A549 (cell line): Measurements from ENCODE around the gene SPIRE1. TPM values are rescaled to one million over a fixed set of nuclear protein-coding genes. Genes with fewer than 3 reads are reported as not detected.
"Not testable (repeated sequence)": the region's sequence is repeated elsewhere in the genome, so short reads cannot be mapped to it uniquely, and the experiment has no call there.

Experiments used
- ATAC-seq, 2 experiments: fragments of 200-7000 bp in 1 of 2; fragments of >200 bp in 1 of 2; cut with Nextera tagmentation in 1 of 2; cut with Tn5 transposase in 1 of 2; 3 replicates each; pipeline versions ENCODE4 v1.8.0 to v1.9.1; 2018 to 2020; ENCODE audit warnings: mild to moderate bottlenecking in 1 of 2, moderate library complexity in 1 of 2
- CTCF ChIA-PET: fragments of 300-600 bp; sonication (Branson Sonifier 250); formaldehyde crosslinking; extraction: SDS; loops from one replicate; lab custom pipeline; 2021; ENCODE audit warnings: antibody characterized with exemption, inconsistent platforms; lab: Yijun Ruan, JAX
- POLR2A ChIA-PET: fragments of 350-600 bp; formaldehyde crosslinking; extraction: SDS; loops from one replicate; lab custom pipeline; 2021; ENCODE audit warnings: antibody characterized with exemption, inconsistent platforms; lab: Yijun Ruan, JAX
- DNase-seq, 2 experiments: peaks; one replicate each; pipeline versions ENCODE4 v3.0.0 to v3.0.0-alpha.2; 2011 to 2016; ENCODE audit warnings: low read depth in 1 of 2, low spot score in 1 of 2
- FAIRE-seq: peaks from 2 replicates; lab custom pipeline; 2011; peaks lifted over from hg19 to GRCh38; lab: Jason Lieb, UNC
- H3K27ac ChIP-seq, 2 experiments: fragments of >200 bp; sonication (Bioruptor Twin); formaldehyde crosslinking; 3 replicates each; pipeline ENCODE4 v1.5.1; 2016 to 2017
- H3K4me1 ChIP-seq: fragments of >200 bp; sonication (Bioruptor Twin); formaldehyde crosslinking; 3 replicates; pipeline ENCODE4 v1.6.1; 2016
- H3K4me2 ChIP-seq: fragments of >200 bp; sonication (Bioruptor Twin); formaldehyde crosslinking; 3 replicates; pipeline ENCODE4 v1.6.1; 2016
- H3K4me3 ChIP-seq: fragments of >200 bp; sonication (Bioruptor Twin); formaldehyde crosslinking; 3 replicates; pipeline ENCODE4 v1.5.1; 2016
- H3K9me3 ChIP-seq: fragments of >200 bp; sonication (Bioruptor Twin); formaldehyde crosslinking; 3 replicates; pipeline ENCODE4 v1.6.1; 2016
- ATOH8 ChIP-seq: fragments of 250-450 bp; sonication (Bioruptor Pico); IDR thresholded peaks from 2 replicates; pipeline ENCODE4 v1.5.0; 2020; ENCODE audit warnings: low read depth, mild to moderate bottlenecking, moderate library complexity
- BCL3 ChIP-seq: fragments of >200 bp; sonication (Bioruptor Twin); formaldehyde crosslinking; IDR thresholded peaks from 3 replicates; pipeline ENCODE4 v1.6.1; 2016
- CHD4 ChIP-seq: fragments of 200-600 bp; sonication (generic); IDR thresholded peaks from 2 replicates; pipeline ENCODE4 v1.6.1; 2016; ENCODE audit warnings: antibody characterized with exemption, mild to moderate bottlenecking, borderline replicate concordance
- ELK1 ChIP-seq: fragments of 150-350 bp; IDR thresholded peaks from 2 replicates; pipeline ENCODE4 v1.6.1; 2014; ENCODE audit warnings: low read depth, mild to moderate bottlenecking, low read length
- FOSL2 ChIP-seq, 2 experiments: fragments of 450-650 bp in 1 of 2; fragments of >200 bp in 1 of 2; sonication (Bioruptor Twin) in 1 of 2; formaldehyde crosslinking; IDR thresholded peaks; 2 replicates each; pipeline versions ENCODE4 v1.5.0 to v1.6.1; 2016 to 2020; ENCODE audit warnings: mild to moderate bottlenecking in 1 of 2, moderate library complexity in 1 of 2
- GATA3 ChIP-seq: IDR thresholded peaks from 2 replicates; pipeline ENCODE4 v1.6.1; 2012; ENCODE audit warnings: borderline replicate concordance
- HEYL ChIP-seq: fragments of 250-450 bp; sonication (Bioruptor Pico); IDR thresholded peaks from 2 replicates; pipeline ENCODE4 v1.8.0; 2021; ENCODE audit warnings: mild to moderate bottlenecking, moderate library complexity
- KDM1A ChIP-seq: fragments of 200-600 bp; sonication (generic); IDR thresholded peaks from 2 replicates; pipeline ENCODE4 v1.6.1; 2016; ENCODE audit warnings: low read depth, mild to moderate bottlenecking
- POLR2A ChIP-seq: IDR thresholded peaks from 2 replicates; pipeline ENCODE4 v1.6.1; 2012; ENCODE audit warnings: mild to moderate bottlenecking, low read length
- POLR2AphosphoS2 ChIP-seq: conservative IDR thresholded peaks from 2 replicates; pipeline ENCODE4 v1.6.1; 2012; ENCODE audit warnings: low read length, improper control_type of control experiment, inconsistent platforms
- RAD21 ChIP-seq, 2 experiments: fragments of >200 bp in 1 of 2; sonication (Bioruptor Twin) in 1 of 2; formaldehyde crosslinking in 1 of 2; IDR thresholded peaks in 1 of 2; conservative IDR thresholded peaks in 1 of 2; 2 replicates in 1 of 2; 3 replicates in 1 of 2; pipeline ENCODE4 v1.6.1; 2012 to 2018; ENCODE audit warnings: inconsistent platforms in 1 of 2
- RARB ChIP-seq: fragments of 250-450 bp; sonication (Bioruptor Pico); IDR thresholded peaks from 2 replicates; pipeline ENCODE4 v1.8.0; 2021; ENCODE audit warnings: mild to moderate bottlenecking, moderate library complexity
- RCOR1 ChIP-seq: fragments of 150-350 bp; IDR thresholded peaks from 2 replicates; pipeline ENCODE4 v1.6.1; 2014; ENCODE audit warnings: antibody characterized with exemption, low read length, low read depth
- REST ChIP-seq: fragments of 200-600 bp; sonication (generic); IDR thresholded peaks from 2 replicates; pipeline ENCODE4 v1.6.1; 2016; ENCODE audit warnings: antibody characterized with exemption, mild to moderate bottlenecking, moderate library complexity
- SMC3 ChIP-seq: fragments of >200 bp; sonication (Bioruptor Twin); formaldehyde crosslinking; IDR thresholded peaks from 3 replicates; pipeline ENCODE4 v1.6.1; 2018; ENCODE audit warnings: inconsistent platforms
- WGBS: methylation state at CpG from one replicate; pipeline ENCODE4 v1.1.6; 2017; ENCODE audit errors: missing lambda C conversion rate; 5-methylcytosine and 5-hydroxymethylcytosine counted together
- polyA plus RNA-seq, 4 experiments: library from polyadenylated mRNA; depleted of rRNA in 3 of 4; stranded (reverse); fragments of >200 nt; fragmentation: RNase III in 1 of 4; extraction: RNeasy Plus Mini Kit Qiagen cat#74134 plus additional on column Dnase treatment in 1 of 4; gene quantifications; 2 replicates in 3 of 4; 3 replicates in 1 of 4; pipeline ENCODE4 v1.2.3, GENCODE V29; 2011 to 2017

The SPIRE1 gene
- polyA plus RNA-seq, 2 of the 4 experiments (the other 2 are of a cell fraction): 8.3 to 29.4 TPM

- TF ChIP-seq RAD21 (conservative IDR thresholded peaks at IDR 0.05 in 1 of 2, IDR thresholded peaks at IDR 0.05 in 1 of 2) (no peak), ATOH8 (CRISPR knock-in tag) (no peak), CHD4 (no peak), POLR2A (no peak), SMC3 (no peak)
Observed at GRCh38 chr18:12645254-12645653, 12.7 kb downstream of the SPIRE1 start (continued).

- FAIRE-seq, DNase-seq, POLR2A ChIA-PET, ATAC-seq, H3K4me3 ChIP-seq, H3K27ac ChIP-seq, H3K9me3 ChIP-seq: not testable (repeated sequence)
- CTCF ChIA-PET: interaction anchor here (0.6 to 2.5 kb wide), 3 partner anchors 72 to 318 kb away, joined by 3 to 10 read pairs (median 3); no protein-coding TSS in a partner anchor
- Histone ChIP-seq H3K4me2 (0 out of 3 replicates have a peak overlapping the region, but pooled peaks have one; percentile 15), H3K4me1 (peaks cover 42% of the 10 kb centered on the region)
- WGBS: 91% methylated on average over 5 of the region's 5 CpGs
Observed at GRCh38 chr18:12643756-12644155, 14.2 kb downstream of the SPIRE1 start.

GRCh38 chr18:12640881-12641200, 17.1 kb downstream of the SPIRE1 start:
- peak overlapping the region; percentile 2; the same call in 1 of the 3 replicates for H3K4me3 ChIP-seq
- CTCF ChIA-PET: interaction anchor here (0.9 to 1.8 kb wide), 9 partner anchors 14 to 257 kb away, joined by 3 to 7 read pairs (median 3); partner anchors contain the start of gene PRELID3A
- no peak for DNase-seq
- no peak for TF ChIP-seq KDM1A
- no peak for TF ChIP-seq REST
- no peak for TF ChIP-seq RAD21 (conservative IDR thresholded peaks at IDR 0.05 in 1 of 2, IDR thresholded peaks at IDR 0.05 in 1 of 2)
- no peak for TF ChIP-seq POLR2AphosphoS2
- TF ChIP-seq GATA3: no peak
- TF ChIP-seq BCL3: no peak
- no peak for TF ChIP-seq ATOH8 (CRISPR knock-in tag)
- no peak for TF ChIP-seq ELK1
- no peak for TF ChIP-seq HEYL (CRISPR knock-in tag)
- TF ChIP-seq RARB: no peak
- TF ChIP-seq FOSL2 (IDR thresholded peaks at IDR 0.05): no peak
- no peak for TF ChIP-seq FOSL2 (CRISPR knock-in tag; IDR thresholded peaks at IDR 0.05)
- TF ChIP-seq RCOR1: no peak
- no peak for TF ChIP-seq CHD4
- TF ChIP-seq, all 56 proteins: peak for 0
- ATAC-seq (peak; percentile 79 to 80), FAIRE-seq (no peak)
- no peaks in the 10 kb centered on the region for H3K9me3 ChIP-seq
- WGBS: 6% methylated on average over 6 of the region's 6 CpGs
- peak overlapping the region; percentile 72 to 79 for H3K27ac ChIP-seq
- H3K4me1 ChIP-seq: peaks cover 67% of the 10 kb centered on the region
- POLR2A ChIA-PET: interaction anchor here (1.0 kb wide), 2 partner anchors 34 to 233 kb away, joined by 4 read pairs; partner anchors contain the start of gene PRELID3A
- peak overlapping the region; percentile 73 for H3K4me2 ChIP-seq
